NCI-H2171 (cell line): Measurements from ENCODE around the gene NTMT1.
"Not testable (repeated sequence)": the region's sequence is repeated elsewhere in the genome, so short reads cannot be mapped to it uniquely, and the experiment has no call there.

ENCODE experiments used
- DNase-seq: peaks from one replicate; lab custom pipeline; 2025; lab: John Stamatoyannopoulos, UW

The NTMT1 gene

GRCh38 chr9:129654554-129655040 is 28.6 kb downstream of the NTMT1 start:
- no peak for DNase-seq

DNA sequence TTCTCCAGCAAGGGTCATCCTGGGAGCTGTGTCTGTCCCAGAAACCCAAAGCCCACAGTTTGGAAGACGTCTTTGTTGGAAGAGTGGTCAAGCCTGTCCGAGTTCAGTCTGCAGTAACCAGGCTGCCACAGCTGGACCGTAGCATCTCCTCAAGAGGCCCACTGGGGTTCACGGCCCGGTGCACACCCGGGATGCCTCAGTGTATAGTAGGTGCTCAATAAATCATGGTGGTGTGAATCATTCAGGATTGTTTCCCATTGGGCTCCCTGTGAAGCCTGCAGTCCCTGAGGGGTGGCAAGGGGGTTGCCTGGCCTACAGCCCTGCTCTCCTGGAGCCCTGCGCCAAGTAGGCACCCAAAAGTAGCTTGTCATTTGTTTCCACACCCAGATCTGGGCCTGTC is 29.2 kb downstream of the NTMT1 start:
- no peak for DNase-seq

GRCh38 chr9:129655696-129656095 is 29.7 kb downstream of the NTMT1 start:
- no peak for DNase-seq

GRCh38 chr9:129656795-129657390 is 30.9 kb downstream of the NTMT1 start:
- no peak for DNase-seq

DNA sequence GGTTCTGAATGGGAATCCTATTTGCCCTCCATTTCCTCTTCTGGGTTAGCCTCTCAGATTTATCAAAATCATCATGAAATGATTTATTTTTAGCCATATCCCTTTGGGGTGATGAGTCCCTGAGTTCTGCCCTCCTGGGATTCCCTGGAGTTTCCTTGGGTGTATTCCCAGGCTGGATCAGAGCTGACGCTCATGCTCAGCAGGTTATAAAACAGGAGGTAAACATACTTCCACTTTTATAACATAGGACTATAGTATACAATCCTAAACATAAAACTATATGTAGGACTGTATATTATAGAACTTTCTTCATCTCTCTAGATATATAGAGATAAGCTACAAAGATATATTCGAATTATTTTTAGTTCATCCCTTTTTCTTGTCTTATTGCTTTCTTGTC is 35.1 kb downstream of the NTMT1 start:
- DNase-seq = no peak

DNA sequence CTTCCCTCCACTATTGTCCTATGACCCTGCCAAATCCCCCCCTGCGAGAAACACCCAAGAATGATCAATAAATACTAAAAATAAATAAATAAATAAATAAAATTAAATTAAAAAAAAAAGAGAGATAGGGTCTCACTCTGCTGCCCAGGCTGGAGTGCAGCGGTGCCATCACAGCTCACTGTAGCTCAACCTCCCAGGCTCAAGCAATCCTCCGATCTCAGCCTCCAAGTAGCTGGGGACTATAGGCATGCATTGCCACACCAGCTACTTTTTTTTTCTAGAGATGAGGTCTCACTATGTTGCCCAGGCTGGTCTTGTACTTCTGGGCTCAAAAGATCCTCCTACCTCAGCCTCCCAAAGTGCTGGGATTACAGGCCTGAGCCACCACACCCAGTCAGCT is 36.3 kb downstream of the NTMT1 start:
- DNase-seq = not testable (repeated sequence)

- DNase-seq = no peak
These were observed 38.9 kb downstream of the NTMT1 start for GRCh38 chr9:129664746-129665388.

DNA sequence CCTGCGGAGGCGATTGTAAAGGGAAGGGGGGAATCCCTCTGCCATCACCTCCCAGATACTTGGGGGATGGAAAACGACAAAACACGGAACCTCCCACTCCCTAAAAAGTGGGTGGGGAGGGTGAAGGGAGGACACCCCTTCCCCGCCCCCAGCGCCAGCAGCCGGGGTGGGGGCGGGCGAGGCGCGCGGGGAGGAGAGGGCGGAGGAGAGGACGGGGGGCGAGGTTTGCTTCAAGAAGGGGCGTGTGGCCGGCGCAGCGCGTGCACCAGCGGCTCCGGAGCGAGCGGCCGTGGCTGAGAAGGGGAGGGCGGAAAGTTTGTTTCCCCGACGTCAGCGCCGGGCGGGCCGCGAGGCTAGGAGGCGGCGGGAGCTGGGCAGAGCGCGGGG is 39.4 kb downstream of the NTMT1 start, which contains the start of gene PRRX2:
Gene PRRX2 (plus strand): TSS at position 259 of the 387 bp plus-strand sequence. CDS start 221 bp downstream, outside the sequence.
- no peak for DNase-seq

- DNase-seq = peak; percentile 26
These were observed 40.0 kb downstream of the NTMT1 start for GRCh38 chr9:129665814-129666520.

DNA sequence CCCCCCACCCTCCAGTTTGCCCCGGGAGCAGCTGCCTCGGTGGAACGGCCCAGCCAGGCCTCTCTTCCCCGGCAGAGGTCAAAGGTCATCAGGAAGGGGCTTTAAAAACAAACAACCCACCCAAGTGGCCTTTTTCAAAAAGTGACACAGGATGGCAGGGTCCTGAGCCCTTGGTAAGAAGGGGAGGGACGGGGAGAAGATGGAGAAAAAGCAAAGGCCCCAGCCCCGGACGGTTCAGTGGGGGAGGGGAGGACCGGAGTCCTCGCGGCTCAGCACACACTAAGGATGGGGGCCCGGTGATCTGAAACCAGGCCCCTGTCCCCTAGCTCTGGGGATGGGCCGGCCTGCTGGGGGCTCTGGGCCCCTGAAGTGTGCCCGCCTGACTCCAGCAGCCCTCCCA is 40.6 kb downstream of the NTMT1 start:
- no peak for DNase-seq

GRCh38 chr9:129667378-129667777 is 41.4 kb downstream of the NTMT1 start:
- no peak for DNase-seq

DNA sequence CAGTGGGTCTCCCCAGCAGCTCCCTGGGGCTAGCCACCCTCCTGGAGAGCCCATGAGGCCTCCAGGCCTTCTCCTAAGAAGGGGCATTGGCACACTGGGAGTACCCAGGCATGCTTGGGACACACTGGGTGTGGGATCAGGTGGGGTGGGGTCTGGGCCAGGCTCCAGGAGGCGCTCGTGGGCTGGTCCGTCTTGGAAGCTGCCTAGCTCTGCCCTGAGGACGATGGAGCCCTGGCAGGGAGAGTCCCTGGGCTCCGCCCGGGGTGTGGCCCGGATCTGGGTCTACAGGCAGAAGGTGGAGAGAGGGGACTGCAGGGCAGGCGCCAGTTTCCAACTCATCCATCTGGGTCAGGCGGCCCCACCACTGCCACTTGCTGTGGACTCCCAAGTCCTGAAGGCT is 41.9 kb downstream of the NTMT1 start:
- DNase-seq = no peak

DNA sequence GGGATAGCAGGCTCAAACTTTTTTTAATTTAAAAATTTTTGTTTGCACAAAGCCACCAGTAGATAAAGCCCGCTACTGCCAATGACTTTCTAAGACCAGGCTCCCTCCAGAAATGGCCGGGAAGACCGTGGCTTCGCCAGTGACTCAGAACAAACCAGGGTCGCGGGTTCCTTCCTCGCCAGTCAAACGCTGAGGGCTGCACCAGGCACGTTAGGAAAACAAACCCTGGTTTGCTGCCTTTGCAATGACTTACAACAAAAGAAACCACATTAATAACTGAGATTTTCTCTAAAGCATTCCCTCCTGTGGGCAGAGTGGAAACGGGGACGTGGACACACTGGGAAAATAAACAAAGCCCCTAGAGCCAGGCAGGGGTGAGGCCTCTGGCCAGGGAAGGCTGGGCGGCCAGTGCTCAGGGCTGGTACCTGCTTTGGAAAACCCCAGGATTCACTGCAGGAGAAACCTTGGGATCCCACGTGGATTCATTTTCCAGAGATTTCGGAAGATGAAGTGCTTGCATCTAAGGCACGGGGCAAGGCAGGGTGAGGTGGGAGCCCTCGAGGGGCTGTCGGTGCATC is 43.3 kb downstream of the NTMT1 start:
- no peak for DNase-seq

- DNase-seq = no peak
These were observed 44.0 kb downstream of the NTMT1 start for GRCh38 chr9:129669946-129670345.

DNA sequence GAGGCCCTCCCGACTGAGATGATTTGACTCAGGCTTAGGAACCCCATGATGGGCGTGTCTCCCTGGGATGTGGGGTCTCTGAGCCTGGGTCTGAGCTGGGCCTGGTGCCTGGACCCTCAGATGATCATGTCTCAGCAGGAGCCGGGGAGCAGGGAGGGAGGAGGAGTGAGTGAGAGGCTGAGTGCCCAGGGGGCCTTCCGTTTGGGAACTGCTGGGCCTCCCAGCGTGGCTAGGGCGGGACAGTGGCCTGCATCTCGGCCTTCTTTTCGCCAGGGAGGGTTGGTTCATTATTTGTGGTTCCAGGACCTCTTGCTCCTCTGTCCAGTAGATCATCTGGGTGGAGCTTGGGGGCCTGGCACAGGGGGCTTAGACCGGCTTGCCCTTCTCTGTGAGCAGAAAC is 45.1 kb downstream of the NTMT1 start:
- no peak for DNase-seq

GRCh38 chr9:129671519-129671918 is 45.6 kb downstream of the NTMT1 start:
- no peak for DNase-seq

DNA sequence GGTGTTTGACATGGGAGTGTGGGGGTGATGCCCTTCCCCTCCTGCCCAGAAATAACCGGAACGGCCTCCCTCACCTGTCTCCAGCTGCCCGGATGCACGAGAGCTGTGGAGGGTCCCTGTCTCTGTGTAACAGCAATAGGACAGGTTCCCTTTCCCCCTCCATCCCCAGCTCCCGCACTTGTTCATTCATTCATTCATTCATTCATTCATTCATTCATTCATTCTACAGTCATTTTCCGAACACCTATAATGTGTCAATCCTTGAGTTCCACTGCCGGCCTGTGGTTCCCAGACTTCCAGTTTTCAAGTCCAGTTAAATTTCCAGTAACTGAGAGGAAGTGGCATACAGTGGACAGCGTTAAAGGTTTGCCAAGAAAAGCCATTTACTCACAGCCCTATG is 46.7 kb downstream of the NTMT1 start:
- no peak for DNase-seq

- no peak for DNase-seq
These were observed 47.6 kb downstream of the NTMT1 start for GRCh38 chr9:129673602-129674001.

GRCh38 chr9:129674229-129674628 is 48.3 kb downstream of the NTMT1 start:
- no peak for DNase-seq

- no peak for DNase-seq
These were observed 49.7 kb downstream of the NTMT1 start for GRCh38 chr9:129675620-129676019.

DNA sequence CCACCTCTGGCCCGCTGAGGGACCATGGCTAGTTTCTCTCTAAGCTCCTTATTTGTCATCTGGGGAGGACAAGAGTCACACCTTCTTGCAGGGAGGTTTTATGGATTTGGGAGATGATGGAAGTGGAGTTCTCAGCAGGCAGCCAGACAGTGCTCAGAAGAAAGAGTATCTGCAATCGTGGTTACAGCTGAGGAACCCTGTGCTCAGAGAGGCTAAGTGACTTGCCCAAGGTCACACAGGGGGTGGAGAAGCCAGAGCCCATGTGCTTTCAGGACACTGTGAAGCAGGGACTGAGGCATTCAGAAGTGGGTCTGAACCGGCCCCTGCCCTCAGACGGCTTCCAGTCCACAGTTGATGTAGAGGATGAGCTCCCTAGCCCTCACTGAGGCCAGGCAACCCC is 50.3 kb downstream of the NTMT1 start:
- DNase-seq = no peak

- peak; percentile 96 for DNase-seq
These were observed 51.0 kb downstream of the NTMT1 start for GRCh38 chr9:129676975-129677374.

GRCh38 chr9:129677456-129677855 is 51.5 kb downstream of the NTMT1 start:
- DNase-seq = peak; percentile 22
